Measurements from ENCODE around the gene SLC2A6. TPM values are rescaled to one million over a fixed set of nuclear protein-coding genes. Genes with fewer than 3 reads are reported as not detected.

The SLC2A6 gene
- total RNA-seq, 1 donor = 25.3 TPM

- H4K20me1 ChIP-seq (ENCODE audit: insufficient read depth, low read length) = peaks cover 20% of the 10 kb centered on the region
- peak within 1 kb of the TSS; percentile 88 for H3K4me2 ChIP-seq (ENCODE audit: insufficient read depth, low read length)
- H3K27me3 ChIP-seq (ENCODE audit: insufficient read depth, low read length) = no peaks in the 10 kb centered on the region
- peak within 1 kb of the TSS; percentile 93 for H3K4me3 ChIP-seq (ENCODE audit: insufficient read depth, low read length)
- no peak for TF ChIP-seq CTCF (IDR thresholded peaks at IDR 0.05; ENCODE audit: extremely low read depth, low read depth, low read length)
- peak; percentile 100 for DNase-seq (ENCODE audit: insufficient read length, low spot score, missing footprints)
- H3K36me3 ChIP-seq (ENCODE audit: insufficient read depth, low read length) = no peaks in the 10 kb centered on the region
- H3K4me1 ChIP-seq (ENCODE audit: insufficient read depth, low read length) = peaks cover 4% of the 10 kb centered on the region
- no peaks in the 10 kb centered on the region for H3K9me3 ChIP-seq (ENCODE audit: low read depth, low read length)
- H3K27ac ChIP-seq (ENCODE audit: low read depth, low read length) = peak within 1 kb of the TSS; percentile 53
- H3K79me2 ChIP-seq (ENCODE audit: insufficient read depth, low read length) = no peaks in the 10 kb centered on the region
- peak within 1 kb of the TSS; percentile 78 for H2AFZ ChIP-seq (ENCODE audit: low read length)
Measured at GRCh38 chr9:133459476-133460404, 19.2 kb downstream of the SLC2A6 start, which contains the start of gene CACFD1. TSS of gene CACFD1 (plus strand) at chr9:133459978. CDS start at chr9:133460067, 89 bp downstream.

GRCh38 chr9:133458643-133459312, 20.1 kb downstream of the SLC2A6 start:
- no peak for DNase-seq (ENCODE audit: insufficient read length, low spot score, missing footprints)
- Histone ChIP-seq H4K20me1 (ENCODE audit: insufficient read depth, low read length) (peaks cover 19% of the 10 kb centered on the region), H3K27me3 (ENCODE audit: insufficient read depth, low read length) (no peaks in the 10 kb centered on the region), H3K36me3 (ENCODE audit: insufficient read depth, low read length) (no peaks in the 10 kb centered on the region), H2AFZ (ENCODE audit: low read length) (no peak overlapping the region), H3K4me1 (ENCODE audit: insufficient read depth, low read length) (peaks cover 4% of the 10 kb centered on the region), H3K79me2 (ENCODE audit: insufficient read depth, low read length) (no peaks in the 10 kb centered on the region), H3K4me3 (ENCODE audit: insufficient read depth, low read length) (no peak overlapping the region), H3K27ac (ENCODE audit: low read depth, low read length) (no peak overlapping the region), H3K9me3 (ENCODE audit: low read depth, low read length) (no peaks in the 10 kb centered on the region), H3K4me2 (ENCODE audit: insufficient read depth, low read length) (peak overlapping the region; percentile 88)
- no peak for TF ChIP-seq CTCF (IDR thresholded peaks at IDR 0.05; ENCODE audit: extremely low read depth, low read depth, low read length)

- H3K27me3 ChIP-seq (ENCODE audit: insufficient read depth, low read length) = no peaks in the 10 kb centered on the region
- peaks cover 14% of the 10 kb centered on the region for H4K20me1 ChIP-seq (ENCODE audit: insufficient read depth, low read length)
- H3K27ac ChIP-seq (ENCODE audit: low read depth, low read length) = no peak overlapping the region
- H3K4me1 ChIP-seq (ENCODE audit: insufficient read depth, low read length) = peaks cover 4% of the 10 kb centered on the region
- no peaks in the 10 kb centered on the region for H3K9me3 ChIP-seq (ENCODE audit: low read depth, low read length)
- H3K4me2 ChIP-seq (ENCODE audit: insufficient read depth, low read length) = no peak overlapping the region
- H2AFZ ChIP-seq (ENCODE audit: low read length) = no peak overlapping the region
- H3K79me2 ChIP-seq (ENCODE audit: insufficient read depth, low read length) = no peaks in the 10 kb centered on the region
- no peak overlapping the region for H3K4me3 ChIP-seq (ENCODE audit: insufficient read depth, low read length)
- no peak for DNase-seq (ENCODE audit: insufficient read length, low spot score, missing footprints)
- H3K36me3 ChIP-seq (ENCODE audit: insufficient read depth, low read length) = no peaks in the 10 kb centered on the region
- no peak for TF ChIP-seq CTCF (IDR thresholded peaks at IDR 0.05; ENCODE audit: extremely low read depth, low read depth, low read length)
Measured at GRCh38 chr9:133457748-133458147, 21.2 kb downstream of the SLC2A6 start.

- Histone ChIP-seq H3K9me3 (ENCODE audit: low read depth, low read length) (no peaks in the 10 kb centered on the region), H2AFZ (ENCODE audit: low read length) (no peak overlapping the region), H3K79me2 (ENCODE audit: insufficient read depth, low read length) (no peaks in the 10 kb centered on the region), H3K27me3 (ENCODE audit: insufficient read depth, low read length) (no peaks in the 10 kb centered on the region), H4K20me1 (ENCODE audit: insufficient read depth, low read length) (peaks cover 11% of the 10 kb centered on the region), H3K4me1 (ENCODE audit: insufficient read depth, low read length) (peaks cover 4% of the 10 kb centered on the region), H3K36me3 (ENCODE audit: insufficient read depth, low read length) (no peaks in the 10 kb centered on the region), H3K4me2 (ENCODE audit: insufficient read depth, low read length) (no peak overlapping the region), H3K4me3 (ENCODE audit: insufficient read depth, low read length) (no peak overlapping the region), H3K27ac (ENCODE audit: low read depth, low read length) (no peak overlapping the region)
- no peak for TF ChIP-seq CTCF (IDR thresholded peaks at IDR 0.05; ENCODE audit: extremely low read depth, low read depth, low read length)
- DNase-seq (ENCODE audit: insufficient read length, low spot score, missing footprints) = no peak
Measured at GRCh38 chr9:133457233-133457632, 21.7 kb downstream of the SLC2A6 start.
